SK-N-SH (cell line): ENCODE measurements around the gene CREB3L1.

Experiments
- EP300 ChIP-seq, 2 experiments: IDR thresholded peaks; 2 replicates each; pipeline versions ENCODE4 v1.4.0 to v1.6.1; 2012; ENCODE audit warnings: borderline replicate concordance in 1 of 2, low read depth in 1 of 2, low read length in 1 of 2
- EZH2phosphoT487 ChIP-seq: fragments of 200-600 bp; sonication (generic); IDR thresholded peaks from 2 replicates; pipeline ENCODE4 v1.6.1; 2017; ENCODE audit warnings: low read depth, mixed run types, mild to moderate bottlenecking, antibody characterized with exemption, moderate library complexity, borderline replicate concordance
- FOSL2 ChIP-seq: IDR thresholded peaks from 2 replicates; pipeline ENCODE4 v1.4.0; 2012; ENCODE audit warnings: low read depth, mild to moderate bottlenecking, moderate library complexity, borderline replicate concordance
- FOXM1 ChIP-seq: IDR thresholded peaks from 2 replicates; pipeline ENCODE4 v1.4.0; 2012; ENCODE audit warnings: low read depth, mild to moderate bottlenecking
- NFIC ChIP-seq: IDR thresholded peaks from 2 replicates; pipeline ENCODE4 v1.4.0; 2012; ENCODE audit warnings: borderline replicate concordance
- POLR2AphosphoS5 ChIP-seq: IDR thresholded peaks from 2 replicates; pipeline ENCODE4 v1.6.1; 2012; ENCODE audit warnings: low read depth, low read length
- RCOR1 ChIP-seq: fragments of 150-350 bp; IDR thresholded peaks from 2 replicates; pipeline ENCODE4 v1.6.1; 2017; ENCODE audit warnings: antibody characterized with exemption, low read length
- TF ChIP-seq, protein P1 (sequence below): fragments of 200-600 bp; sonication (generic); IDR thresholded peaks from 2 replicates; pipeline ENCODE4 v1.6.1; 2017; ENCODE audit warnings: antibody characterized with exemption, mild to moderate bottlenecking, moderate library complexity
- TF ChIP-seq, protein P2 (sequence below): IDR thresholded peaks from 2 replicates; pipeline ENCODE4 v1.4.0; 2012; ENCODE audit warnings: low read depth, borderline replicate concordance
- TF ChIP-seq, protein P3 (sequence below): fragments of 150-350 bp; IDR thresholded peaks from 2 replicates; pipeline ENCODE4 v1.6.1; 2016; ENCODE audit warnings: mild to moderate bottlenecking, low read depth, low read length
- TF ChIP-seq, protein P4 (sequence below): IDR thresholded peaks from 2 replicates; pipeline ENCODE4 v1.6.1; 2012; ENCODE audit warnings: mild to moderate bottlenecking, low read depth, low read length, moderate library complexity

DNA sequence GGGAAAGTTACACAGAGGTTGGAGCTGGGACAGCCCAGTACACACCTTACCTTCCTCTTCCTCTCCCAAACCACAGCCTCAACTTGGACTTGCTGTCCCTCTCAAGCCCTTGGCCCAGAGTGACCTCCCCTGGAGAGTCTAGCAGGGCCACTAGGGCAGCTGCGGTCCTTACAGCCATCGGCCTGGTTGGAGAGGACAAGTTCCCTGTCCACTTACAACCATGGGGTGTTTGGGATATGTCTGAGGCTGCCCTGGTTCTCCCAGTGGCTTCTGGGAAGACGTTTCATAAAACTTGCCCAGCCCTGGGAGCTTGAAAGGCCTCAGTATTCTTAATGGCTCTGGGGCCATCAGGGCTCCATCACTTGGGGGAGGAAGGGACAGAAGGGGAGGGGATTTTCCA, 56.7 kb downstream of the CREB3L1 start:
- no peak for TF ChIP-seq NFIC
- TF ChIP-seq, protein P1, sequence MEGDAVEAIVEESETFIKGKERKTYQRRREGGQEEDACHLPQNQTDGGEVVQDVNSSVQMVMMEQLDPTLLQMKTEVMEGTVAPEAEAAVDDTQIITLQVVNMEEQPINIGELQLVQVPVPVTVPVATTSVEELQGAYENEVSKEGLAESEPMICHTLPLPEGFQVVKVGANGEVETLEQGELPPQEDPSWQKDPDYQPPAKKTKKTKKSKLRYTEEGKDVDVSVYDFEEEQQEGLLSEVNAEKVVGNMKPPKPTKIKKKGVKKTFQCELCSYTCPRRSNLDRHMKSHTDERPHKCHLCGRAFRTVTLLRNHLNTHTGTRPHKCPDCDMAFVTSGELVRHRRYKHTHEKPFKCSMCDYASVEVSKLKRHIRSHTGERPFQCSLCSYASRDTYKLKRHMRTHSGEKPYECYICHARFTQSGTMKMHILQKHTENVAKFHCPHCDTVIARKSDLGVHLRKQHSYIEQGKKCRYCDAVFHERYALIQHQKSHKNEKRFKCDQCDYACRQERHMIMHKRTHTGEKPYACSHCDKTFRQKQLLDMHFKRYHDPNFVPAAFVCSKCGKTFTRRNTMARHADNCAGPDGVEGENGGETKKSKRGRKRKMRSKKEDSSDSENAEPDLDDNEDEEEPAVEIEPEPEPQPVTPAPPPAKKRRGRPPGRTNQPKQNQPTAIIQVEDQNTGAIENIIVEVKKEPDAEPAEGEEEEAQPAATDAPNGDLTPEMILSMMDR = no peak
- TF ChIP-seq EP300 (IDR thresholded peaks at IDR 0.05; ENCODE audit: borderline replicate concordance in 1 of 2, low read depth in 1 of 2, low read length in 1 of 2) = no peak
- TF ChIP-seq RCOR1 = no peak
- no peak for TF ChIP-seq POLR2AphosphoS5
- TF ChIP-seq, protein P2, sequence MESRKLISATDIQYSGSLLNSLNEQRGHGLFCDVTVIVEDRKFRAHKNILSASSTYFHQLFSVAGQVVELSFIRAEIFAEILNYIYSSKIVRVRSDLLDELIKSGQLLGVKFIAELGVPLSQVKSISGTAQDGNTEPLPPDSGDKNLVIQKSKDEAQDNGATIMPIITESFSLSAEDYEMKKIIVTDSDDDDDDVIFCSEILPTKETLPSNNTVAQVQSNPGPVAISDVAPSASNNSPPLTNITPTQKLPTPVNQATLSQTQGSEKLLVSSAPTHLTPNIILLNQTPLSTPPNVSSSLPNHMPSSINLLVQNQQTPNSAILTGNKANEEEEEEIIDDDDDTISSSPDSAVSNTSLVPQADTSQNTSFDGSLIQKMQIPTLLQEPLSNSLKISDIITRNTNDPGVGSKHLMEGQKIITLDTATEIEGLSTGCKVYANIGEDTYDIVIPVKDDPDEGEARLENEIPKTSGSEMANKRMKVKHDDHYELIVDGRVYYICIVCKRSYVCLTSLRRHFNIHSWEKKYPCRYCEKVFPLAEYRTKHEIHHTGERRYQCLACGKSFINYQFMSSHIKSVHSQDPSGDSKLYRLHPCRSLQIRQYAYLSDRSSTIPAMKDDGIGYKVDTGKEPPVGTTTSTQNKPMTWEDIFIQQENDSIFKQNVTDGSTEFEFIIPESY = no peak
- no peak for TF ChIP-seq EZH2phosphoT487
- TF ChIP-seq, protein P3, sequence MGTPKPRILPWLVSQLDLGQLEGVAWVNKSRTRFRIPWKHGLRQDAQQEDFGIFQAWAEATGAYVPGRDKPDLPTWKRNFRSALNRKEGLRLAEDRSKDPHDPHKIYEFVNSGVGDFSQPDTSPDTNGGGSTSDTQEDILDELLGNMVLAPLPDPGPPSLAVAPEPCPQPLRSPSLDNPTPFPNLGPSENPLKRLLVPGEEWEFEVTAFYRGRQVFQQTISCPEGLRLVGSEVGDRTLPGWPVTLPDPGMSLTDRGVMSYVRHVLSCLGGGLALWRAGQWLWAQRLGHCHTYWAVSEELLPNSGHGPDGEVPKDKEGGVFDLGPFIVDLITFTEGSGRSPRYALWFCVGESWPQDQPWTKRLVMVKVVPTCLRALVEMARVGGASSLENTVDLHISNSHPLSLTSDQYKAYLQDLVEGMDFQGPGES = no peak
- TF ChIP-seq FOXM1 = no peak
- TF ChIP-seq, protein P4, sequence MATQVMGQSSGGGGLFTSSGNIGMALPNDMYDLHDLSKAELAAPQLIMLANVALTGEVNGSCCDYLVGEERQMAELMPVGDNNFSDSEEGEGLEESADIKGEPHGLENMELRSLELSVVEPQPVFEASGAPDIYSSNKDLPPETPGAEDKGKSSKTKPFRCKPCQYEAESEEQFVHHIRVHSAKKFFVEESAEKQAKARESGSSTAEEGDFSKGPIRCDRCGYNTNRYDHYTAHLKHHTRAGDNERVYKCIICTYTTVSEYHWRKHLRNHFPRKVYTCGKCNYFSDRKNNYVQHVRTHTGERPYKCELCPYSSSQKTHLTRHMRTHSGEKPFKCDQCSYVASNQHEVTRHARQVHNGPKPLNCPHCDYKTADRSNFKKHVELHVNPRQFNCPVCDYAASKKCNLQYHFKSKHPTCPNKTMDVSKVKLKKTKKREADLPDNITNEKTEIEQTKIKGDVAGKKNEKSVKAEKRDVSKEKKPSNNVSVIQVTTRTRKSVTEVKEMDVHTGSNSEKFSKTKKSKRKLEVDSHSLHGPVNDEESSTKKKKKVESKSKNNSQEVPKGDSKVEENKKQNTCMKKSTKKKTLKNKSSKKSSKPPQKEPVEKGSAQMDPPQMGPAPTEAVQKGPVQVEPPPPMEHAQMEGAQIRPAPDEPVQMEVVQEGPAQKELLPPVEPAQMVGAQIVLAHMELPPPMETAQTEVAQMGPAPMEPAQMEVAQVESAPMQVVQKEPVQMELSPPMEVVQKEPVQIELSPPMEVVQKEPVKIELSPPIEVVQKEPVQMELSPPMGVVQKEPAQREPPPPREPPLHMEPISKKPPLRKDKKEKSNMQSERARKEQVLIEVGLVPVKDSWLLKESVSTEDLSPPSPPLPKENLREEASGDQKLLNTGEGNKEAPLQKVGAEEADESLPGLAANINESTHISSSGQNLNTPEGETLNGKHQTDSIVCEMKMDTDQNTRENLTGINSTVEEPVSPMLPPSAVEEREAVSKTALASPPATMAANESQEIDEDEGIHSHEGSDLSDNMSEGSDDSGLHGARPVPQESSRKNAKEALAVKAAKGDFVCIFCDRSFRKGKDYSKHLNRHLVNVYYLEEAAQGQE = no peak
- TF ChIP-seq FOSL2 = no peak
